Tibial artery (tissue), 4 donors: Measurements from ENCODE around the gene LCE1B.

Experiments used
- DNase-seq, 2 donors: peaks; one replicate each; pipeline ENCODE4 v3.0.0-alpha.2; 2019
- H3K27ac ChIP-seq, 2 donors: fragments of 200-600 bp; sonication (generic) in 1 of 2; 1 replicate in 1 of 2; 2 replicates in 1 of 2; pipeline ENCODE4 v1.5.1; 2018 to 2019; ENCODE audit warnings: mild to moderate bottlenecking in 1 of 2
- H3K27me3 ChIP-seq, 2 donors: fragments of 200-600 bp; sonication (generic) in 1 of 2; one replicate each; pipeline versions ENCODE4 v1.5.1 to v1.6.0; 2016 to 2019
- H3K36me3 ChIP-seq, 3 donors: fragments of 200-600 bp; sonication (generic) in 2 of 3; one replicate each; pipeline ENCODE4 v1.5.1; 2016 to 2019; ENCODE audit warnings: mild to moderate bottlenecking in 2 of 3
- H3K4me1 ChIP-seq, 4 donors: fragments of 200-600 bp; sonication (generic) in 2 of 4; 1 replicate in 3 of 4; 2 replicates in 1 of 4; pipeline ENCODE4 v1.5.1; 2016 to 2019
- H3K4me3 ChIP-seq, 2 donors: fragments of 200-600 bp; sonication (generic) in 1 of 2; 1 replicate in 1 of 2; 2 replicates in 1 of 2; pipeline ENCODE4 v1.5.1; 2018 to 2019; ENCODE audit warnings: mild to moderate bottlenecking in 2 of 2
- H3K9me3 ChIP-seq, 3 donors: fragments of 200-600 bp; sonication (generic) in 1 of 3; one replicate each; pipeline ENCODE4 v1.5.1; 2016 to 2019
- CTCF ChIP-seq, 2 experiments: fragments of 200-600 bp in 1 of 2; fragments of 450-650 bp in 1 of 2; IDR thresholded peaks; one replicate each; pipeline ENCODE4 v1.5.1; 2017 to 2019; ENCODE audit warnings: antibody characterized with exemption in 2 of 2, mild to moderate bottlenecking in 1 of 2, moderate library complexity in 1 of 2
- intact Hi-C: fragments of 100-400 bp; cut with DNase I; formaldehyde crosslinking; loops from one replicate; pipeline ENCODE4 v1.15.0; 2023; ENCODE audit warnings: low total_unique reads

LCE1B gene

GRCh38 chr1:152777510-152778137, 34.1 kb upstream of the LCE1B start:
- H3K36me3 ChIP-seq = no peaks in the 10 kb centered on the region
- intact Hi-C loops = no loop called here
- no peak for DNase-seq
- TF ChIP-seq CTCF (IDR thresholded peaks at IDR 0.05) = no peak
- H3K27me3 ChIP-seq = peaks cover 0 to 2% of the 10 kb centered on the region in 2 donors
- H3K4me3 ChIP-seq = no peak overlapping the region
- no peaks in the 10 kb centered on the region for H3K4me1 ChIP-seq
- no peak overlapping the region for H3K27ac ChIP-seq
- no peaks in the 10 kb centered on the region for H3K9me3 ChIP-seq

GRCh38 chr1:152783095-152783494, 28.7 kb upstream of the LCE1B start:
- no peak overlapping the region for H3K27ac ChIP-seq
- no peak for DNase-seq
- H3K4me3 ChIP-seq = no peak overlapping the region
- no peak for TF ChIP-seq CTCF (IDR thresholded peaks at IDR 0.05)
- H3K36me3 ChIP-seq = no peaks in the 10 kb centered on the region
- no peaks in the 10 kb centered on the region for H3K4me1 ChIP-seq
- peaks cover 0 to 3% of the 10 kb centered on the region in 2 donors for H3K27me3 ChIP-seq
- intact Hi-C loops = no loop called here
- no peaks in the 10 kb centered on the region for H3K9me3 ChIP-seq

GRCh38 chr1:152786077-152786476, 25.7 kb upstream of the LCE1B start, which contains the start of gene LCE1E:
LCE1E (plus strand) TSS chr1:152786257; CDS start chr1:152787300, 1,043 bp downstream.
- Histone ChIP-seq H3K4me3 (no peak within 1 kb of the TSS), H3K36me3 (no peaks in the 10 kb centered on the region), H3K9me3 (no peaks in the 10 kb centered on the region), H3K4me1 (no peaks in the 10 kb centered on the region), H3K27ac (no peak within 1 kb of the TSS), H3K27me3 (peaks cover 0 to 3% of the 10 kb centered on the region in 2 donors)
- intact Hi-C loops = no loop called here
- no peak for TF ChIP-seq CTCF (IDR thresholded peaks at IDR 0.05)
- DNase-seq = no peak

GRCh38 chr1:152795686-152796085, 16.1 kb upstream of the LCE1B start:
- TF ChIP-seq CTCF (IDR thresholded peaks at IDR 0.05) = no peak
- no peaks in the 10 kb centered on the region for H3K27me3 ChIP-seq
- H3K9me3 ChIP-seq = no peaks in the 10 kb centered on the region
- H3K36me3 ChIP-seq = no peaks in the 10 kb centered on the region
- no peak overlapping the region for H3K27ac ChIP-seq
- intact Hi-C loops = no loop called here
- no peak overlapping the region for H3K4me3 ChIP-seq
- no peak for DNase-seq
- H3K4me1 ChIP-seq = no peaks in the 10 kb centered on the region

- Histone ChIP-seq H3K36me3 (no peaks in the 10 kb centered on the region), H3K9me3 (no peaks in the 10 kb centered on the region), H3K27me3 (no peaks in the 10 kb centered on the region), H3K27ac (no peak within 1 kb of the TSS), H3K4me3 (no peak within 1 kb of the TSS), H3K4me1 (no peaks in the 10 kb centered on the region)
- no peak for DNase-seq
- intact Hi-C loops = no loop called here
- TF ChIP-seq CTCF (IDR thresholded peaks at IDR 0.05) = no peak
Measured at GRCh38 chr1:152796421-152796820, 15.3 kb upstream of the LCE1B start, which contains the start of gene LCE1D. LCE1D (plus strand) TSS chr1:152796721; CDS start chr1:152797795, 1,074 bp downstream.
